ENCODE results near the gene TSHB. TPM values are rescaled to one million over a fixed set of nuclear protein-coding genes. Genes with fewer than 3 reads are reported as not detected.

Gene TSHB
- polyA plus RNA-seq, 3 donors: not detected

- Mint-ChIP-seq H3K4me3 (no peak overlapping the region), H3K27me3 (ENCODE audit: low read depth in 3 of 3) (peaks cover 0 to 2% (median 0%) of the 10 kb centered on the region in 3 donors), H3K9me3 (peaks cover 0 to 2% (median 0%) of the 10 kb centered on the region in 7 donors), H3K27ac (no peak overlapping the region), H3K36me3 (no peaks in the 10 kb centered on the region), H3K4me1 (no peaks in the 10 kb centered on the region)
- no CpG with 5 or more reads among the region's 2 CpGs for WGBS (ENCODE audit: insufficient coverage)
- H4K20me1 ChIP-seq (ENCODE audit: insufficient read depth, low read length): no peaks in the 10 kb centered on the region
- no peaks in the 10 kb centered on the region for H3K27me3 ChIP-seq (ENCODE audit: control insufficient read depth in 2 of 2, insufficient read depth in 2 of 2, low read length in 2 of 2)
- no peaks in the 10 kb centered on the region for H3K9me3 ChIP-seq (replicated peaks in 1 of 2; ENCODE audit: control insufficient read depth in 1 of 2, insufficient read depth in 1 of 2, low read length in 2 of 2)
- no peaks in the 10 kb centered on the region for H3K36me3 ChIP-seq (replicated peaks in 1 of 2; ENCODE audit: control insufficient read depth in 1 of 2, insufficient read depth in 2 of 2, low read length in 2 of 2)
- no peak overlapping the region for H3K4me3 ChIP-seq (replicated peaks in 1 of 3; ENCODE audit: low read depth in 2 of 3, low read length in 3 of 3)
- intact Hi-C loops (cut with micrococcal nuclease): no loop called here
- no peaks in the 10 kb centered on the region for H3K79me2 ChIP-seq (ENCODE audit: insufficient read depth, low read length)
- H3K4me2 ChIP-seq (replicated peaks; ENCODE audit: extremely low read depth, low read length, poor library complexity, severe bottlenecking): no peak overlapping the region
- no peak overlapping the region for H3K27ac ChIP-seq (ENCODE audit: low read depth in 1 of 2, low read length in 2 of 2)
- H3K9ac ChIP-seq (ENCODE audit: insufficient read depth, low read length, poor library complexity, severe bottlenecking): no peak overlapping the region
- DNase-seq: no peak
- H3K4me1 ChIP-seq (ENCODE audit: control insufficient read depth in 1 of 2, insufficient read depth in 2 of 2, low read length in 2 of 2): no peaks in the 10 kb centered on the region
- TF ChIP-seq, protein P1, sequence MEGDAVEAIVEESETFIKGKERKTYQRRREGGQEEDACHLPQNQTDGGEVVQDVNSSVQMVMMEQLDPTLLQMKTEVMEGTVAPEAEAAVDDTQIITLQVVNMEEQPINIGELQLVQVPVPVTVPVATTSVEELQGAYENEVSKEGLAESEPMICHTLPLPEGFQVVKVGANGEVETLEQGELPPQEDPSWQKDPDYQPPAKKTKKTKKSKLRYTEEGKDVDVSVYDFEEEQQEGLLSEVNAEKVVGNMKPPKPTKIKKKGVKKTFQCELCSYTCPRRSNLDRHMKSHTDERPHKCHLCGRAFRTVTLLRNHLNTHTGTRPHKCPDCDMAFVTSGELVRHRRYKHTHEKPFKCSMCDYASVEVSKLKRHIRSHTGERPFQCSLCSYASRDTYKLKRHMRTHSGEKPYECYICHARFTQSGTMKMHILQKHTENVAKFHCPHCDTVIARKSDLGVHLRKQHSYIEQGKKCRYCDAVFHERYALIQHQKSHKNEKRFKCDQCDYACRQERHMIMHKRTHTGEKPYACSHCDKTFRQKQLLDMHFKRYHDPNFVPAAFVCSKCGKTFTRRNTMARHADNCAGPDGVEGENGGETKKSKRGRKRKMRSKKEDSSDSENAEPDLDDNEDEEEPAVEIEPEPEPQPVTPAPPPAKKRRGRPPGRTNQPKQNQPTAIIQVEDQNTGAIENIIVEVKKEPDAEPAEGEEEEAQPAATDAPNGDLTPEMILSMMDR (IDR thresholded peaks at IDR 0.05): no peak
- no peak overlapping the region for H2AFZ ChIP-seq (ENCODE audit: insufficient read depth, low read depth, low read length, poor library complexity, severe bottlenecking)
Observed at GRCh38 chr1:115031595-115031994, 2.0 kb downstream of the TSHB start.

DNA sequence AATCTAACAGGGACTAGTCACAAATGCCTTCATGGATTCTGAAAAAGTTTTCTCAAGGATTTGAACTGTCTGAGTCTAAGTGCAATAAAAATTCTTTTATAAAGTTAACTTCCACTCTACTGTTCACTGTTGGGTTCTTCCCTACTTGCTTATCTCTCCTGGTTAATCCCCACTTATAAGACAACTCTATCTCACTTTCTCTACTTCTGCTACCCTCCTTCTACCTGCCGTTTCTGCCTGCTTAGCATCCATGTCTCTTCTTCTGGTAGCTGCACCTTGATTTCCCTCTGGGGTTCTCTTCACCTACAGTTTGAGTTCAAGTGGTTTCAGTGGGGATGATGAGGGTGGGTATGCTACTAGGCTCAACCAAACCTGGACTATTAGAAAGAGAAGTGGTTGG, 6.0 kb downstream of the TSHB start:
- Histone ChIP-seq H3K9me3 (replicated peaks in 1 of 2; ENCODE audit: control insufficient read depth in 1 of 2, insufficient read depth in 1 of 2, low read length in 2 of 2) (no peaks in the 10 kb centered on the region), H3K4me1 (ENCODE audit: control insufficient read depth in 1 of 2, insufficient read depth in 2 of 2, low read length in 2 of 2) (no peaks in the 10 kb centered on the region), H3K9ac (ENCODE audit: insufficient read depth, low read length, poor library complexity, severe bottlenecking) (no peak overlapping the region), H4K20me1 (ENCODE audit: insufficient read depth, low read length) (no peaks in the 10 kb centered on the region), H3K4me3 (replicated peaks in 1 of 3; ENCODE audit: low read depth in 2 of 3, low read length in 3 of 3) (no peak overlapping the region), H3K4me2 (replicated peaks; ENCODE audit: extremely low read depth, low read length, poor library complexity, severe bottlenecking) (no peak overlapping the region), H3K79me2 (ENCODE audit: insufficient read depth, low read length) (no peaks in the 10 kb centered on the region), H2AFZ (ENCODE audit: insufficient read depth, low read depth, low read length, poor library complexity, severe bottlenecking) (no peak overlapping the region), H3K27ac (ENCODE audit: low read depth in 1 of 2, low read length in 2 of 2) (no peak overlapping the region), H3K27me3 (ENCODE audit: control insufficient read depth in 2 of 2, insufficient read depth in 2 of 2, low read length in 2 of 2) (no peaks in the 10 kb centered on the region), H3K36me3 (replicated peaks in 1 of 2; ENCODE audit: control insufficient read depth in 1 of 2, insufficient read depth in 2 of 2, low read length in 2 of 2) (no peaks in the 10 kb centered on the region)
- no peak overlapping the region for H3K4me3 Mint-ChIP-seq
- no peaks in the 10 kb centered on the region for H3K27me3 Mint-ChIP-seq (ENCODE audit: low read depth in 3 of 3)
- H3K4me1 Mint-ChIP-seq: no peaks in the 10 kb centered on the region
- TF ChIP-seq, protein P1 (IDR thresholded peaks at IDR 0.05): no peak
- WGBS (ENCODE audit: insufficient coverage): no CpG with 5 or more reads among the region's 1 CpG
- H3K27ac Mint-ChIP-seq: no peak overlapping the region
- DNase-seq: no peak
- no peaks in the 10 kb centered on the region for H3K9me3 Mint-ChIP-seq
- peaks cover 0 to 5% of the 10 kb centered on the region in 2 donors for H3K36me3 Mint-ChIP-seq
- intact Hi-C loops (cut with micrococcal nuclease): no loop called here
